Adipocyte (in vitro differentiated cells): Measurements from ENCODE around the gene BCL3.
"Not testable (repeated sequence)": the region's sequence is repeated elsewhere in the genome, so short reads cannot be mapped to it uniquely, and the experiment has no call there.

ENCODE experiments used
- DNase-seq: peaks from one replicate; pipeline ENCODE4 v3.0.0-alpha.2; 2015; ENCODE audit warnings: low read depth
- H3K27me3 ChIP-seq: replicated peaks from 2 replicates; pipeline ENCODE4 v1.7.0; 2013; ENCODE audit warnings: mild to moderate bottlenecking, low read length, moderate library complexity; ENCODE audit not compliant: control insufficient read depth, insufficient read depth
- H3K36me3 ChIP-seq: 2 replicates; pipeline ENCODE4 v1.7.0; 2013; ENCODE audit warnings: low read length, mild to moderate bottlenecking, moderate library complexity; ENCODE audit not compliant: control insufficient read depth, insufficient read depth, severe bottlenecking
- H3K4me1 ChIP-seq: 2 replicates; pipeline ENCODE4 v1.7.0; 2013; ENCODE audit warnings: mild to moderate bottlenecking, low read length, moderate library complexity; ENCODE audit not compliant: control insufficient read depth, insufficient read depth
- H3K4me3 ChIP-seq: 2 replicates; pipeline ENCODE4 v1.7.0; 2013; ENCODE audit warnings: mild to moderate bottlenecking, low read length, moderate library complexity
- H3K9ac ChIP-seq: 2 replicates; pipeline ENCODE4 v1.7.0; 2013; ENCODE audit warnings: mild to moderate bottlenecking, low read length, moderate library complexity
- H3K9me3 ChIP-seq: 2 replicates; pipeline ENCODE4 v1.7.0; 2013; ENCODE audit warnings: mild to moderate bottlenecking, low read length, moderate library complexity; ENCODE audit not compliant: control insufficient read depth

Gene BCL3

GRCh38 chr19:44709434-44710266 lies 38.9 kb upstream of the BCL3 start:
- H3K4me3 ChIP-seq, DNase-seq, H3K36me3 ChIP-seq, H3K9ac ChIP-seq, H3K4me1 ChIP-seq, H3K9me3 ChIP-seq: not testable (repeated sequence)
- peaks cover 30% of the 10 kb centered on the region for H3K27me3 ChIP-seq

- Histone ChIP-seq H3K9ac (no peak overlapping the region), H3K4me1 (no peaks in the 10 kb centered on the region), H3K27me3 (peaks cover 30% of the 10 kb centered on the region), H3K4me3 (no peak overlapping the region), H3K9me3 (peaks cover 8% of the 10 kb centered on the region), H3K36me3 (no peaks in the 10 kb centered on the region)
- no peak for DNase-seq
Observed at GRCh38 chr19:44710483-44710882, 38.0 kb upstream of the BCL3 start.

GRCh38 chr19:44712864-44713515 lies 35.5 kb upstream of the BCL3 start:
- Histone ChIP-seq H3K4me1 (no peaks in the 10 kb centered on the region), H3K9me3 (peaks cover 8% of the 10 kb centered on the region), H3K27me3 (peaks cover 11% of the 10 kb centered on the region), H3K36me3 (no peaks in the 10 kb centered on the region), H3K4me3 (no peak overlapping the region), H3K9ac (no peak overlapping the region)
- DNase-seq, result no peak

GRCh38 chr19:44714597-44715169 lies 33.8 kb upstream of the BCL3 start:
- Histone ChIP-seq H3K9ac (no peak overlapping the region), H3K27me3 (no peaks in the 10 kb centered on the region), H3K36me3 (no peaks in the 10 kb centered on the region), H3K4me3 (no peak overlapping the region), H3K9me3 (peaks cover 8% of the 10 kb centered on the region), H3K4me1 (peaks cover 12% of the 10 kb centered on the region)
- DNase-seq, result no peak

GRCh38 chr19:44717603-44718002 lies 30.9 kb upstream of the BCL3 start:
- H3K4me3 ChIP-seq, result no peak overlapping the region
- no peak for DNase-seq
- H3K4me1 ChIP-seq, result peaks cover 19% of the 10 kb centered on the region
- peaks cover 8% of the 10 kb centered on the region for H3K9me3 ChIP-seq
- H3K9ac ChIP-seq, result no peak overlapping the region
- no peaks in the 10 kb centered on the region for H3K27me3 ChIP-seq
- H3K36me3 ChIP-seq, result no peaks in the 10 kb centered on the region

GRCh38 chr19:44718441-44719261 lies 29.9 kb upstream of the BCL3 start:
- peak; percentile 58 for DNase-seq
- Histone ChIP-seq H3K9me3 (peaks cover 8% of the 10 kb centered on the region), H3K36me3 (no peaks in the 10 kb centered on the region), H3K4me3 (no peak overlapping the region), H3K4me1 (peaks cover 19% of the 10 kb centered on the region), H3K9ac (peak overlapping the region; percentile 66), H3K27me3 (no peaks in the 10 kb centered on the region)

- no peak for DNase-seq
- no peaks in the 10 kb centered on the region for H3K36me3 ChIP-seq
- H3K4me1 ChIP-seq, result peaks cover 22% of the 10 kb centered on the region
- no peak overlapping the region for H3K4me3 ChIP-seq
- peaks cover 8% of the 10 kb centered on the region for H3K9me3 ChIP-seq
- H3K9ac ChIP-seq, result peak overlapping the region; percentile 41
- no peaks in the 10 kb centered on the region for H3K27me3 ChIP-seq
Observed at GRCh38 chr19:44719262-44719701, 29.2 kb upstream of the BCL3 start.

- H3K27me3 ChIP-seq, DNase-seq, H3K36me3 ChIP-seq, H3K9me3 ChIP-seq, H3K4me3 ChIP-seq, H3K9ac ChIP-seq: not testable (repeated sequence)
- H3K4me1 ChIP-seq, result peaks cover 23% of the 10 kb centered on the region
Observed at GRCh38 chr19:44720396-44720795, 28.1 kb upstream of the BCL3 start.

GRCh38 chr19:44720945-44721344 lies 27.6 kb upstream of the BCL3 start:
- Histone ChIP-seq H3K4me1 (peaks cover 23% of the 10 kb centered on the region), H3K36me3 (no peaks in the 10 kb centered on the region), H3K9ac (no peak overlapping the region), H3K9me3 (no peaks in the 10 kb centered on the region), H3K27me3 (no peaks in the 10 kb centered on the region), H3K4me3 (no peak overlapping the region)
- no peak for DNase-seq

- not testable (repeated sequence) for H3K9me3 ChIP-seq, H3K36me3 ChIP-seq, H3K9ac ChIP-seq, H3K27me3 ChIP-seq, DNase-seq, H3K4me3 ChIP-seq
- H3K4me1 ChIP-seq, result peaks cover 23% of the 10 kb centered on the region
Observed at GRCh38 chr19:44721369-44721768, 27.1 kb upstream of the BCL3 start.
